Fibroblast of gingiva (primary cell): ENCODE results near the gene CTU2.

ENCODE experiments used
- DNase-seq: peaks from one replicate; pipeline ENCODE4 v3.0.0-alpha.2; 2011; ENCODE audit warnings: low read depth

Gene CTU2

DNA sequence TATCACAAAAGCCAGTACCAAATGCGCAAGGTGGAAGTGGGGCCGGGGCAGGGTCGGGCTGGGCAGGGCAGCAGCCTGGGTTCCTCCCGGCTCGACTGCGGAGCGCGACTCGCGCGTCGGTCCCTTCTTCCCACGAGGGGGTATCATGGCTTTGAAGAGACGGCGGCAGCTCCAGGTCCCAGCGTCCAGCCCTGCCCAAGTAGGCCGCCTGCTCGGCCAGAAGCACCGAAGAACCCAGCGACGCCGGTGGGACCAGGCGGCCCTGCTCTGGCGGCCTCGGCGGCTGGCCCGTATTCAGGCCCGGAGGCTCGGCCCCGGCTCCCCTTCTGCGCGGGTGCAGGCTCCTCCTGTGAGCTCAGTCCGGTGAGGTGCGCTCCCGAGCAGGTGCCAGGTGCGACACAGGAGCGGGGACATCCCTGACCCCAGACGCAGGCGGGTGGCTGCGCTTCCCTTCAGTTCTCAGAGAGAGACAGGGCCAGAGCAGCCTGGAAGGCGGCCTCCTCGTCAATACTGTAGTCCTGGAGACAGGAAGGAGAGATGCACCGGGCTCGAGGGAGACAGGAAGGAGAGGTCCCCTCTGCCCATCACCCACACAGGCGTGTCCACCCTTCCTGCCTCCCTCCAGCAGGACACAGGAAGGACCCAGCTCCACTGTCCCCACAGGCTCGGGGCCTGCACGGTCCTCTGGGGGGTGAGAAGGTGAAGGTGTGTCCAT, 9.0 kb upstream of the CTU2 start:
- no peak for DNase-seq

DNA sequence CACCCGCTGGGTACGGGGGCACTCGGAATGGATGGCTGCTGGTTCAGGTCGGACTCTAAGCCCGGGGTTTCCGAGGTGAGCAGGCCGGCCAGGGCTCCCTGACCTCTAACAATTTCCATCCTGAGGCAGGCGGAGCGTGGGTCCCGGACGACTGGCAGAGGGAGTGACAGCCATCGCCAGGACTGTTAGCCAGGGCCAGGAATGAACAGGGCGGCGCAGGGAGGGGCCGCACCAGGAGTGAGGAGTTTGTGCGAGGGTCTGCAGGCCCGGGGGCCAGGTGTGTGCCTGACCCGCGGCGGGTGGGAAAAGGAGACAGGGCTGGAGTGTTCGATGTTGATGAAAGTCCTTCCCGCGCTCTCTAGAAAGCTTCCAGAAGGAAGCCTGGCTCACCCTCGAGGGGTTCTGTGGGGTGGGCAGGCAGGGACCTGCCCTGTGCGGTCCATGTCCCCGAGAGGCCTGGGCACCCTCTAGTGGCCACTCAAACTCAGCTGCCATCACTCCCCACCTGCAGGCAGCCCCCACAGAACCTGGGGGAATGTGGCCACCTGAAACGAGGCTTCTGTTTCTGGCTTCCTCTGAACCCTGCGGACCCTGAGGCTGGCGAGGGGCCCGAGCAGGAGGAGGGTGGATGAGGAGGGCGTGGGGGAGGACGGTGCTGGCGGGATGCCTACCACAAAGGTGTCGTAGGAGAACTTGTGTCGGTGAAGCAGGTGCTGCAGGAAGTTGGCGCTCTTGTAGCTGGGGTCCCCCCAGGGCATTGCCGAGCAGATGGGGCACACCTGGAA, 8.3 kb upstream of the CTU2 start:
- no peak for DNase-seq

DNA sequence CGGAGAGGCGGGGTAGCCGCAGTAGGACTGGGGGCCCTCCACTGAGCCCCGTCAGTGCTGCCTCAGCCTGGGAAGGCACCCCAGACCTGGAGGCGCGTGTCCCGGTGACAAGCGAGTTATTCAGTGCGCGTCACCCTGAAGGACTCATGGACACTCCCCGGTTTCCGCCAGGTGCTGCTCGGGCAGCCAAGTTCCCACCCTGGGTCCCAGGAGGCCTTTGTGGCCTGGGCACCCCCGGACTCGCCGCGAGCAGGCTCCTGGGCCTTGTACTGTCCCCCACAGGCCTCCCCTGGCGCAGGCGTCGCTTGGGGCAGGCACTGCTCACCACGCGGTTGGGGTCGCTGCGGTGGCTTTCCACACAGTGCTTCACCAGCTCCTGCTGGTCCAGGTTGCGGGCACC, 7.7 kb upstream of the CTU2 start:
- no peak for DNase-seq

DNA sequence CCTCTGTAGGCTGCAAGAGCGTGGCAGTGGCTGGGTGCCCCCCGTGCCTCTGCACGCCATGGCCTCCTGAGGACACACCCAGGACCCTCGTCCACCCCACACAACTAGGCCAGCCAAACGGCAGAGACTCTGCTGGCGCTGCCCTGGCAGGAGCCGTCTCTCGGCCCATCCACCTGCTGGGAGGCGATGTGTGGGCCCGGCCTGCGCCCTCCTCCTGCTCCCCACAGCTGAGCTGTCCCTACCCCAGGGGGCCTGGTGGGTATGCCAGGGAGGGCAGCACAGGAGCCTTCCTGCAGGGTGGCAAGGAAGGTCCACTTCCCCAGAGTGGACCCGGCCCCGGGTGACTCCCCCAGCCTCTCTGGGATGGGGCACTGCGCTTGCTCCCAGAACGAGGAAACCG, 7.1 kb upstream of the CTU2 start:
- DNase-seq = no peak

DNA sequence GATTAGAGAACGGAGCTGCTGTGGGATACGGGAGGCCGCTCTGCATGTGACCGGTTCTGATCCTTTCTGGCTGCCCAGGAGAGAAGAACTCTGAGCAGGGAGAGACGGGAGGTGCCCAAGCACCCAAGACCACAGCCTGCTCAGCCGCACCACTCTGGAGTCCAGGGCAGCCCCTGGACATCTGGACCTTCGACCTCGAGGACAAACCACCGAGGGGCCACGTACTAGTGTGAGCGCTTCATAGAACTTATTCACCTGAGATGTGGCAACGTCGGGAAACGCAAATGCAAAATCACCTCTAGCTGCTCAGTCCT, 6.0 kb upstream of the CTU2 start:
- DNase-seq = no peak

DNA sequence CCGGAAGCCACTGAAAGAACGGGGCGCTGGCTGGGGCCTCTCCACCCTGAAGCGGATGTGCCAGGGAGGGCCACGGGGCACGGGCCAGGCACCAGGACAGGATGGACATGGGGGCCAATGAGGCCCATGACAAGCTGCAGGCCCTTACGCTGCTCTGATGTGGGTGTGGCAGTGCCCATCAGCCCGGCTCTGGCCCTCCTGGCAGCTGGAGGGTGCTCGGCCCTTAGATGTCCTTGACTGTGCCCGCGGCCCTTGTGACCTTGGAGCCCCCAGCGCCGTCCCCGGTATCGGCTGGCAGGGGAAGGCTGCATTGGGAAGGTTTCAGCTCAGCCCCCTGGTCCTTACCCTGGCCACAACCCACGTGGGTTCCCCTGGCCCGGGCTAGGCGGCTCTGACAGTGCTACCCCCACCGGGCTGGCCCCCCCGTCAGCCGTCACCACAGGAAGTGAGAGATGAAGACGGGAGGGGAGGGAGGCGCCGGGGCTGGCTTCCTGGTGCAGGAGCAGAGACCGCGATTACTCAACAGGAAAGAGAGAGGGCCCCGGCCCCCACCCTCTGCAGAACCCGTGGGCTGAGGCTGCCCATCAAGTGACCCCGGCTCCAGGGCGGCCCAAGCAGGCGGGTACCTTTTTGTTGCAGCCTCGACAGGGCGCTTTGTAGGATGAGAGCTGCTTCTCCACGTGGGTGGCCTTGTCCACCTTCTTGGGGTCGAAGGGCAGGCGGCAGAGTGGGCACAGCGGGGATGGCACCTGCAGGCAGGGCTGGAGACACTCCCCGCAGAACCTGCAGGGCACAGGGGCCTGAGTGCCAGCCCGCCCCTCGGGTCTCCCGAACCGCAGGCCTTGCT, 5.4 kb upstream of the CTU2 start:
- peak; percentile 47 for DNase-seq

DNA sequence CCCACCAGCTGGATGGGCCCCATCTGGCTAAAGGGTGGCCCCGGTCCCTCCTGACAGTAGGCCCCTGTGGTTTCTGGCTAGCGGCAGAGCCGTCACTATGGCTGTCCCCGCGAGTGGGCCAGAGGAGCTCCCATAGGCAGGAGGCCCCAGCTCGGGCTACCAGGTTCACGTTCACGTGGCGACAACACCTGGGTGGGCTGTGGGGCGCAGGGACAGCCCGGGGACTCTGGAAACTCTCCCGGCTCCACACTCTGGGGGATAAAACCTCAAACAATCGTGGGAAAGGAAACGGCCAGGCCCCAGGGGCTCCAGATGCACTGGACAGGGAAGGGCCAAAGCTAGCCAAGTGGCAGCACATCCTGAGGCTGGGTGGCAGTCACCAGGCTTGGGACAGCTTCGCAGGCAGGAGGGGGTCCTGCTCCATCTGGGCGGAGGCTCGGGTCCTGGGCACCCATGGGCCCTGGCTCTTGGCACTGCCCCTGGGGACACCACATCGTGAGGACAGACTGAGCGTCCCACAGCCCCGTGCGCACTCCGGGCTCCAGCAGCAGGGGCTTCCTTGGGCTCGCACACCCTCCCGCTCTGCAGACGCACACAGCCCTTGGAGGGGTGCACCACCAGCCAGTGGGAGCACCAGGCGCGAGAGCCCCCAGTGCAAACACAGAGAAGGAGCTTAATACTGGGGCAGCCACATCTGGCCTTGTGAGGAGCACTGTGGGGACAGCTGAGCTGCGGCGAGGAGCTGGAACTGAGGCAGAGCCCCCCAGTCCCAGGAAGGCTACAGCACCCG, 4.5 kb upstream of the CTU2 start:
- DNase-seq = no peak

DNA sequence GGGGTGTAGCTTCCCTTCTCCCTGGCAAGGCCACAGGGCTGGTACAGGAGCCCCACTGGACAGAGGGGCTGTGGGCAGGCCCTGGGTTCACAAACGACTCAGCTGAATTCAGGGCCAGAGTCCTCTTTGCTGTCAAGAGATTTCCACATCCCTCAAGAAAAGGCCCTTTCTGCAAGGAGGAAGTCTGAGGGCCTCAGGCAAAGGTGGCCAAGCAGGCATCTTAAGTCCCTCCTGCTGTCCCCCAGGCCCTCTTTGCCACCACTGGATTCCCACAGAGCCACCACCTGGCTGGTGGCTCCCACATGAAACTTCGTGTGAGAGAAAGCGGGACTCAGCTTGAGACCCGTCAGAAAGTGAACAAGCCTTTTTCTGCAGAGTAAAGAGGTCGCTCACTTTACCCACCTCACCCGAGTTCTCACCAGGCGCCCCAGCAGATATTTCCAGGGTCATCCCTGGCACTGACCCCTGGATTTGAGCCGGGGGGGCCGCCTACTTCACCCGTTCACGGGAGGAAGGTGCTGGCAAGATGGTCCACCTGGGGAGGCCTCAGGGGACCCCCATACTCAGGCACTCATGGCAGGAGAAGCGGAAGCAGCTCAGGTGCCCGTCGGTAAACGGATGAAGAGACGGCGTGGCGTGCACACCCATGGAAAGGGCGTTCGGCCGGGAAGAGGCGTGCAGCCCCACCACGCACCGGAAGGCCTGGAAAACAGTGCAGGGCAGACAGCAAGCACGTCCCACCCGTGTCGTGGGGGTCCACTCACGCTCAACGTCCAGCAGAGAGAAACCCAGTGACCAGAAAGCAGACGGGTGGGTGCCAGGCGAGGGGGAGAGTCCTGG, 3.7 kb upstream of the CTU2 start:
- DNase-seq = no peak

DNA sequence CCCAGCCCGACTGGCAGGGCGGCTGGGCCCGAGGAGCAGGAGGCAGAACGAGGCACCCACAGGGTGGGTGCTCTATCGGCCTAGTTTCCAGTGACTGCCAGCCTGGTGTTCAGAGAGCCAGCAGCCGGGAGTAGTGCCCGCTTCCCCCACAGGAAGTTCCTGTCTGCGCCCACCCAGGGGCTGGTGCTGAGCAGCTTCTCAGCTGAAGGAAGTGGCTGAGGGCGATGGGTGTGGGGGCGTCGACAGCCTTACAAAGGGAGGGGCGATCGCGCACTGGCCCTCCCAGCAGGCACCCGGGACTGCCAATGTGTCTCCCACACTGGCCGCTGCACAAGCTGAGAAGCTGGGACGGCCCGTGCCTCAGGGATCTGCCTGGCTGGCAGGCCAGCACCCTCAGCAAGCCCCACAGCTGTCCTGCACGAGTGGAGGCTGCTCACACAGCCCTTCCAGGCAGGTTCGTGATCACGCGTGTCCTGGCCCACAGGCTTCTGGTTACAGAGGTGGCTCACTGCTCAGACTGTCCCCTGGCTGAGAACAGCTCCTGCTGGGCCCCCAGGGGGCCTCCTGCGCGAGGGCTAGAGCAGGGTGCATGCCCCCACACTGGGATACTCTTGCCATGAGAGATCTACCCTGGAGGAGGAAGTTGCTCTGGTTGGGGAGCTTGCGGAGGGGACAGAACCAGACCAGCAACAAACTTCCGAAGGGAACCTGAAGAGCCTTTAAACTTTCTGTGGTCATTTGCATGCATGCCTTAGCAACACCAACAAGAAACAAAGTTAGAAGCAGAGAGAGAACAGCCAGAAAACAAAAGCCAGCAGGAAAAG, 2.6 kb upstream of the CTU2 start:
- no peak for DNase-seq

DNA sequence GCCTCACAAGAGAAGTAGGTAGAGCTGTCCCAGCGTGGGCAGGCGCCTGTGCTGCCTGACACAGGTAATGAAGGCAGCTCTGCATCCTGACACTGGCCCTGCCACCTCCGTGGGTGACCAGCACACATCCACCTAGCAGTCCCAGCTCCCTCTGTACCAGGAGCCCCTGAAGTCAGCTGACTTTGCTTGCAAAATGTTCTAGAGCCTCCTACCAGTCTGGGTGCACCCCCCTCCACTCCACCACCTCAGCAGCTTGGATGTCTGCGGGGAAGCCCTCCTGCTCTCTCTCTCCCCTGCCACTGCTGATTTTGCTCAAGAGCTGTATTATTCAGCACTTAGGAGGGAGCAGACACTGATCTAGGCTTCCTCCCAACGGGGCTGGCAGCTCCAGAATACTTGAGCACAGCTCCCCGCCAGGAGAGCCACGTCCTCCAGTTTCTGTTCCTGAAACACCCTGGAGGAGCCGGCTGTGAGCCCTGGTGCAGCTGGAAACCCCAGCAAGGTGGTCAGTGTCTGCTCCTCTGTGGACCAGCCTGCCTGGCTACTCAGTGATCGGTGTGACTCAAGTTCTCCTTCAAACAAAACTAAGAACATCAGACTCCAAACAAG, 1.1 kb upstream of the CTU2 start:
- no peak for DNase-seq

DNA sequence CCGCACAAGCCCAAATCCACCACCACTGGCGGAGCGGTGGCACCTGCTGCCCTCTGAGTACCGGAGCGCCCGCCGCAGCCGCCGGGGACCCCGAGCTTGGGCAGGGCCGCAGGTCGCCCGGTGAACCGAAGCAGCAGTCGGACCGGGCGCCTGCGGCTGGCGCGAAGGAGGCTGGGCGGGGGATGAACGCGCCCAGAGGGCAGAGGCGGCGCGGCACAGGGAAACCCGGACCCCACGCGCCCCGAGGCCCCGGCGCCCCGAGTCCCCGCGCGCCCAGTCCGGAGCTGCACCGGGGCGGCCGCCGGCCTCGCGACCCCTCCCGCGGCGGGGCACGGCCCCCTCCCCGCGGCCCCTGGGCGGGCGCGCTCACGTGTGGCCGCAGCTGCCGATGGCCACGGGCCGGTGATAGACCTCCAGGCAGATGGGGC, 488 bp upstream of the CTU2 start:
- no peak for DNase-seq

DNA sequence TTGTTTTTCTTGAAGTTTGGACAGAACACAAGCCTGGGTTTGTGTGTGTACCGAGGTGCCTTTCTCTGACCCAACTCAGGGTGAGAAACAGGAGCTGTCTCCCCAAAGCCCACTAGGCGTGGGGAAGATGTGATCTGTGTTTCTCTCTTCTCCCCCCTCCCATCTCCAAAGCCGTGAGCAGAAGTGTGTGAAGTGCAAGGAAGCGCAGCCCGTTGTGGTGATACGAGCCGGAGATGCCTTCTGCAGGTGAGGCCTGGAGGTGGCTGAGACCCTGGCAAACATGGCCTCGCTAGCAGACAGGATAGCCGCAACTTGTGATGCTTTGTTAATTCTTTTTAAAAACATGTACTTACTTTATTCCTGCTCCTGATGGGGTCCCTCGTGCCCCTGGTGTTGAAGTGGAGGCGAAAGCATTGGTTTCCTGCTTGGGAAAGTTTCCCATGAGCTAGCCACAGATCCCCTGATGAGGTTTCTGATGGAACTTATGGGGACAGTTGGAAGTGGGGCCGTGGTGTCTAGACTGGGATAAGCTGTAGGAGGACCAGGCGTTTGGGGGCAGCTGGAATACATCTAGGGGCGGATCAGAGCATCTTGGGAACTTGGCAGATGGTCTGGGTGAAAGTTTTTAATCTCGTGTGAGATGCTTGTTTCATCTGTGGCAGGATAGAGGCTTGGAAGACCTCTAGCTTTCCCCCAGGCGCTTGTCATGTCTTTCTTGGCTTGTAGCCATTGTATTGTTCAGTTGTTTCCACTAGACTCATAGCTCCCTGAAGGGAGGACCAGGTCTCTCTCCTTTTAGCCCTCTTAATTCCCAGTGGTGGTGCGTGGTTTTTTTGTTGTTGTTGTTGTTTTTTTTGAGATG, 893 bp downstream of the CTU2 start:
- DNase-seq = no peak

DNA sequence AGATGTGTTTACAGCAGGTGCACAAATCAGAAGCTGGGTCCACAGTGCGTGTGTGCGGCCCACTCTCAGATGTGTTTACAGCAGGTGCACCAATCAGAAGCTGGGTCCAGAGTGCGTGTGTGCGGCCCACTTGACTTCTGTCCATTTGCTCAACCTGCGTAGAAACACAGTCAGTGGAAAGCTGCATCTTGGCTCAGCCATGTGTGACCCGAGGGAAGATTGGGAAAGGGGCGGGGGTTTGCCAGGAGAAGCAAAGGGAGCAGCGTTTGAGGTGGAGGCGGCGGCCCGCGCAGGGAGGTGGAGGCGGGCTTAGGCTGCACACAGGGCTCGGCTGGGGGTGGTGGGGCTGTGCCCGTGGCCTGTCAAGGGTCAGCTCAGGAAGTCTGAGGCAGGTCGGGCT, 4.3 kb downstream of the CTU2 start:
- no peak for DNase-seq

DNA sequence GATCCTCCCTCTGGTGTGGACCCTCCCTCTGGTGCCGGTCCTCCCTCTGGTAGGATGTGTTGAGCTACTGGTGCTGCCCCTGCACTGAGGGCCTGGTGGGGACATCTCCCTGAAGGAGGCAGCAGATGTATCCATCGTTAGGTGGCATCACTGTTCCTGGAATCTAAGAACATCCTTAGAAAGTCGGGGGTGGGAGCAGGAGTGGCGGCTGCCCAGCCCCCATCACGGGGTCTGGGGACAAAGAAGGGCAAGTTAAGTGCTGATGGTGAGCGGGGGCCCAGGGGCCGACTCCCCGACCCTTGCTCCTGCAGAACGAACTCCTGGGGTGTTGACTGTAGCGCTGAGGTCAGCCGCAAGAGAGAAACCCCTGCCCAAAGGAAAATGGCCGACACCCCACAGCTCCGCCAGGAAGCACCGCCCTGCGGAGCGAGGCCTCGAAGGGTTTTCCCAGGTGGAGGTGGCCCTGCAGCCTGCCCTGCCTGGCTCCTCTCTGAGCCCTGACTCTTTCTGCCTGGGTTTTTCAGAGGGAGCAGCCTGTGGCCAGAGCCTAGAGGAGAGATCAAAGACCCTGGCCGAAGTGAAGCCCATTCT, 5.5 kb downstream of the CTU2 start:
- no peak for DNase-seq

DNA sequence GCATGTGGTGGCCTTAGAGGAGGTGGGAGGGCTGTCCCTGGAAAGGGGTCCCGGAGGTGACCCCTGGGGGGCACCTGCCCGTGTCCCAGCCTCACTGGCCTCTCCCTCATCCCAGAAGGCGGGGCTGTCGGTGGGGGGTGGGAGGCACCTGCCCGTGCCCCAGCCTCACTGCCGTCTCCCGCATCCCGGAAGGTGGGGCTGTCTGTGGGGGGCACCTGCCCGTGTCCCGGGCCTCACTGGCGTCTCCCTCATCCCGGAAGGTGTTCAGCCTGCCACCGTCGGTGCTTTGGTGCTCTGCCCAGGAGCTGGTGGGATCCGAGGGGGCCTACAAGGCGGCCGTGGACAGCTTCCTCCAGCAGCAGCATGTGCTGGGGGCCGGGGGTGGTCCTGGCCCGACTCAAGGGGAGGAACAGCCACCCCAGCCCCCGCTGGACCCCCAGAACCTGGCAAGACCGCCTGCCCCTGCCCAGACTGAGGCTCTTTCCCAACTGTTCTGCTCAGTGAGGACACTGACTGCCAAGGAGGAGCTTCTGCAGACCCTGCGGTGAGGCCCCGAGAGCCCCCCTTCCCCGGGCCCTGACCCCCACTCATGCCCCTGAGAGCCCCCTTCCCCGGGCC, 6.2 kb downstream of the CTU2 start:
- DNase-seq = no peak

DNA sequence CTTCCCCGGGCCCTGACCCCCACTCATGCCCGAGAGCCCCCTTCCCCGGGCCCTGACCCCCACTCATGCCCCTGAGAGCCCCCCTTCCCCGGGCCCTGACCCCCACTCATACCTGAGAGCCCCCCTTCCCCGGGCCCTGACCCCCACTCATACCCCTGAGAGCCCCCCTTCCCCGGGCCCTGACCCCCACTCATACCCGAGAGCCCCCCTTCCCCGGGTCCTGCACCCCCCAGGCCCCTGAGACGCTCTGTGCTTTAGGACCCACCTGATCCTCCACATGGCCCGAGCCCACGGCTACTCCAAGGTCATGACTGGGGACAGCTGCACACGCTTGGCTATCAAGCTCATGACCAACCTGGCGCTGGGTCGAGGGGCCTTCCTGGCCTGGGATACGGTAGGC, 6.8 kb downstream of the CTU2 start:
- DNase-seq = no peak

DNA sequence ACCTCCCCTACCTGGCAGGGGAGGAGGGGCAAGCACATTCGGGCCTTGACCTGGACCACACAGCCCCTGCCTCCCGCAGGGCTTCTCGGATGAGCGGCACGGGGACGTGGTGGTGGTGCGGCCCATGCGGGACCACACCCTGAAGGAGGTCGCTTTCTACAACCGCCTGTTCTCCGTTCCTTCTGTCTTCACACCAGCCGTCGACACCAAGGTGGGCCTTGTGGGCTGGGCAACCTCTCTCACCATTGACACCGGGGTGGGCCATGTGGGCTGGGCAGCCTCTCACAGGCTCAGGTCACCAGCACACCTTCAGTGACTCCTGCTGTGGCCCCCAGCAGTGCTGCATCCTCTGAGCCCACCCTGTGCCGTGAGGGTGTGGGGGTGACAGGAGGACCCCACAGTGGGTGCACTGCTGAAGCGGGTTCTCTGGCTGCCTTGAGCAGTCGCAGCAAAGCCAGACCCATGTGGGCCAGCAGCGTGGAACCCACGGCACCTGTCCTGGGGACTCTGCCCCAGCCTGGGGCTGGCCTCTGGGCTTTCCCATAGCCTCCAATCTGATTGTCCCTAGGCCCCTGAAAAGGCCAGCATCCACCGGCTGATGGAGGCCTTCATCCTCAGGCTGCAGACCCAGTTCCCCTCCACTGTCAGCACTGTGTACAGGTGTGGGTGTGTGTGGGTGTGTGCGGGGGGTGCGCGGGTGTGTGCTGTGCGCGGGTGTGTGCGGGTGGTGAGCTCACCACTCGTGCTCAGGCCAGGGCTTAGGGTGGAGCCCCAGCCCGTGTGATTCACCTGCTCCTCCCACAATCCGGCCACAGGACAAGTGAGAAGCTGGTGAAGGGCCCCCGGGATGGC, 7.5 kb downstream of the CTU2 start:
- DNase-seq = no peak
